Activated naive CD4-positive, alpha-beta T cell treated with anti-CD3 and anti-CD28 coated beads, Interleukin-2, amount 10 ng/mL, durations not matched to agents 7 days and 5 days (primary cell): ENCODE results near the gene ZNF554.
A peak's percentile ranks its signal among the peaks of the same experiment; 100 is the strongest.

Experiments used
- CTCF ChIA-PET: fragments of 350-600 bp; sonication (Branson Sonifier 250); formaldehyde crosslinking; loops from one replicate; lab custom pipeline; 2021; ENCODE audit warnings: antibody characterized with exemption; lab: Charles Lee
- DNase-seq: peaks from one replicate; pipeline ENCODE4 v3.0.0-alpha.2; 2020
- H3K27ac Mint-ChIP-seq: one replicate; pipeline ENCODE4 v1.8.0; 2021; ENCODE audit warnings: mild to moderate bottlenecking, moderate library complexity, mixed read lengths
- H3K27me3 Mint-ChIP-seq: one replicate; pipeline ENCODE4 v1.8.0; 2021; ENCODE audit warnings: mild to moderate bottlenecking, mixed read lengths
- H3K36me3 Mint-ChIP-seq: one replicate; pipeline ENCODE4 v1.8.0; 2021; ENCODE audit warnings: mixed read lengths
- H3K4me1 Mint-ChIP-seq: one replicate; pipeline ENCODE4 v1.8.0; 2021; ENCODE audit warnings: mixed read lengths
- H3K4me3 Mint-ChIP-seq: one replicate; pipeline ENCODE4 v1.8.0; 2021; ENCODE audit warnings: mild to moderate bottlenecking, moderate library complexity, mixed read lengths
- H3K9me3 Mint-ChIP-seq: one replicate; pipeline ENCODE4 v1.8.0; 2021; ENCODE audit warnings: mixed read lengths

The ZNF554 gene

DNA sequence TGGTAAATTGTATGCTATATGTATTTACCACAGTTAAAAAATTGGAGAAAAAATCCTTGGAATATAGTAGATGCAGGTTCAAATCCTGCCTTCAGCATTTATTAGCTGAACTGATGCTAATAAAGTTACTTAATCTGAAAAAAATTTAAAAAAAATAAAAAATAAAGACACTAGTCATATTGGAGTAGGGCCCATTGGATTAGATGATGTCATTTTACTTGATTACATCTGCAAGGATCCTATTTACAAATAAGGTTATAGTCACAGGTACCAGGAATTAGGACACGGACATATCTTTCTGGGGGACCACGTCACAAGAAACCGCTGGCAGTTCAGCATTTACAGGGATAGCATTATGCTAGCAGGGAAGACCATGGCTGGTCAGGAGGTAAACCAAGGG lies 27.8 kb downstream of the ZNF554 start:
- H3K4me1 Mint-ChIP-seq = peaks cover 18% of the 10 kb centered on the region
- peaks cover 45% of the 10 kb centered on the region for H3K9me3 Mint-ChIP-seq
- H3K4me3 Mint-ChIP-seq = no peak overlapping the region
- DNase-seq = no peak
- peaks cover under 1% of the 10 kb centered on the region for H3K27me3 Mint-ChIP-seq
- H3K36me3 Mint-ChIP-seq = peaks cover 44% of the 10 kb centered on the region
- CTCF ChIA-PET = no interaction called here
- H3K27ac Mint-ChIP-seq = no peak overlapping the region

DNA sequence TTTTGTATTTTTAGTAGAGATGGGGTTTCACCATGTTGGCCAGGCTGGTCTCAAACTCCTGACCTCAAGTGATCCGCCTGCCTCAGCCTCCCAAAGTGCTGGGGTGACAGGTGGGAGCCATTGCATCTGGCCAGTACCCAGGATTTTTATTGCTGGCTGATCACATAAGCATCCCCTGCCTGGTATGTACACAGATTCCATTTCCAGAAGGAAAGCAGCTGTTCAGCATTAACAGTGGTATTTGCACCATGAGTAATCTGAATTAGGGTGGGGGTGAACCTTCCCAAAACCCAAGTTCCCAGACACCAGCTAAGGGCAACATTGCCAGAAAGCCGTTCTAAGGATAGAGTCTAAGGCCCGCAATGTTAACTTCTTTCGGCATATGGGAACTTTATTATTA lies 28.9 kb downstream of the ZNF554 start:
- no peaks in the 10 kb centered on the region for H3K27me3 Mint-ChIP-seq
- H3K4me1 Mint-ChIP-seq = peaks cover 12% of the 10 kb centered on the region
- no peak for DNase-seq
- H3K27ac Mint-ChIP-seq = no peak overlapping the region
- no peak overlapping the region for H3K4me3 Mint-ChIP-seq
- CTCF ChIA-PET = no interaction called here
- peaks cover 56% of the 10 kb centered on the region for H3K9me3 Mint-ChIP-seq
- H3K36me3 Mint-ChIP-seq = peaks cover 55% of the 10 kb centered on the region

DNA sequence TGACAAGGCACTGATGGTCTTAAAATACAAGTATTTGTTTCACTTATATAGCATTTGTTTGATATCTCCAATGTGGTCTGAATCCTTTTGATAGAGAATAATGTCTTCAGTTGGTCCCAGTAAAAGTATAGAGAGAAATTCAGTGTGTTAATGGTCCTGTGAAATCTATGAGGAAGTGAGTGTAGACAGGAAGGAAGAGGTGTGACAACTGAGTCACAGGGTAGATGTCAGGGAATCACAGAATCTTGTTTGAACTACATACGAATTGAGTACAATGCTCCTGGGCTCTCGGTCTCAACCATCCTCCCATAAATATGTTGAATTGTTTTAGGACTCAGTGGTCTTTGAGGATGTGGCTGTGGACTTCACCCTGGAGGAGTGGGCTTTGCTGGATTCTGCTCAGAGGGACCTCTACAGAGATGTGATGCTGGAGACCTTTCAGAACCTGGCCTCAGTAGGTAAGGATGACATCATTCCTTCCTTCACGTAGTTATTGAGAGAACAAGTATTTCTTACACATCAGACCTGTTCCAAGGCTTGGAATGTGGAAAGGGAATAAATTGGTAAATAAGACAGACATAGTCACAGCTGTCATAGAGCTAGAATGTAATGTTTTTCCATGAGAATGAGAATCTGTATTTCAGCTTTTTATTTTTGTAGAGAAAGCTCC lies 30.7 kb downstream of the ZNF554 start:
- Mint-ChIP-seq H3K9me3 (peaks cover 67% of the 10 kb centered on the region), H3K4me1 (peaks cover 12% of the 10 kb centered on the region), H3K36me3 (peaks cover 66% of the 10 kb centered on the region), H3K27me3 (no peaks in the 10 kb centered on the region), H3K27ac (no peak overlapping the region), H3K4me3 (no peak overlapping the region)
- CTCF ChIA-PET = no interaction called here
- DNase-seq = no peak

DNA sequence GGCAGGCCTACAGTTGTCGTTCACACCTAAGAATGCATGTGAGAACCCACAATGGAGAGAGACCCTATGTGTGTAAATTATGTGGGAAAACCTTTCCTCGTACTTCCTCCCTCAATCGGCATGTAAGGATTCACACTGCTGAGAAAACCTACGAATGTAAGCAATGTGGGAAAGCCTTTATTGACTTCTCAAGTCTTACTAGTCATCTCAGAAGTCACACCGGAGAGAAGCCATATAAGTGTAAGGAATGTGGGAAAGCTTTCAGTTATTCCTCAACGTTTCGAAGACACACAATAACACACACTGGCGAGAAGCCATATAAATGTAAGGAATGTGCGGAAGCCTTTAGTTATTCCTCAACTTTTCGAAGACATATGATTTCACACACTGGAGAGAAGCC lies 32.9 kb downstream of the ZNF554 start:
- Mint-ChIP-seq H3K4me1 (peaks cover 25% of the 10 kb centered on the region), H3K27me3 (no peaks in the 10 kb centered on the region), H3K27ac (no peak overlapping the region), H3K36me3 (peaks cover 58% of the 10 kb centered on the region), H3K4me3 (no peak overlapping the region), H3K9me3 (peaks cover 65% of the 10 kb centered on the region)
- CTCF ChIA-PET = no interaction called here
- no peak for DNase-seq

DNA sequence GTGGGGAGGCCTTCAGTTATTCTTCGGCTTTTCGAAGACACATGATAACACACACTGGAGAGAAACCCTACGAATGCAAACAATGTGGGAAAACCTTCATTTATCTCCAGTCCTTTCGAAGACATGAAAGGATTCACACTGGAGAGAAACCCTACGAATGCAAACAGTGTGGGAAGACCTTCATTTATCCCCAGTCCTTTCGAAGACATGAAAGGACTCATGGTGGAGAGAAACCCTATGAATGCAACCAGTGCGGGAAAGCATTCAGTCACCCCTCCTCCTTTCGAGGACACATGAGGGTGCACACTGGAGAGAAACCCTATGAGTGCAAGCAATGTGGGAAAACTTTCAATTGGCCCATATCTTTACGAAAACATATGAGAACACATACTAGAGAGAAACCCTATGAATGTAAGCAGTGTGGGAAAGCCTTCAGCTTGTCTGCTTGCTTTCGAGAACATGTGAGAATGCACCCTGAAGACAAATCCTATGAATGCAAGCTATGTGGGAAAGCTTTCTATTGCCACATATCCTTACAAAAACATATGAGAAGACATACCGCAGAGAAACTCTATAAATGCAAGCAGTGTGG lies 33.4 kb downstream of the ZNF554 start:
- Mint-ChIP-seq H3K9me3 (peaks cover 67% of the 10 kb centered on the region), H3K27ac (no peak overlapping the region), H3K36me3 (peaks cover 58% of the 10 kb centered on the region), H3K4me3 (no peak overlapping the region), H3K4me1 (peaks cover 25% of the 10 kb centered on the region), H3K27me3 (no peaks in the 10 kb centered on the region)
- no peak for DNase-seq
- CTCF ChIA-PET = no interaction called here

DNA sequence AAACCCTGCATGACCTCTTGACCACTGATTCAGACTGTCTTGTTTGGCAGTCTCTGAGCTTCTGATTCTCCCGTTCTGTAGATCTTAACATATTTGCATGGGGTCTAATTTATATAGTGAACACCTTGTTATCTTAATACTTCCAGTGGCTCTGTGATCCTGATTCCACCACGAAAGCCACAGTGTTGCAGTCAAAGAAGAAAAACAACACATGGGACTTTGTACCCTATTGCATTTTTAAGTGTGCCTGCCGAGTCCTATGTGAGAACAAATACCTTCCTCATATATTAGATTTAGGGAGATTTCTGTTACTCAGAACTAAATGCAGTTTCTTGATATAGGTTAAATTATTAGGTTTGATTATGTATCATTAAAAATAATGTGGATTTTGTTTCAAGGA lies 35.2 kb downstream of the ZNF554 start:
- no peak overlapping the region for H3K27ac Mint-ChIP-seq
- H3K4me3 Mint-ChIP-seq = no peak overlapping the region
- peaks cover 75% of the 10 kb centered on the region for H3K9me3 Mint-ChIP-seq
- no peak for DNase-seq
- CTCF ChIA-PET = no interaction called here
- H3K36me3 Mint-ChIP-seq = peaks cover 59% of the 10 kb centered on the region
- peaks cover 21% of the 10 kb centered on the region for H3K4me1 Mint-ChIP-seq
- no peaks in the 10 kb centered on the region for H3K27me3 Mint-ChIP-seq

DNA sequence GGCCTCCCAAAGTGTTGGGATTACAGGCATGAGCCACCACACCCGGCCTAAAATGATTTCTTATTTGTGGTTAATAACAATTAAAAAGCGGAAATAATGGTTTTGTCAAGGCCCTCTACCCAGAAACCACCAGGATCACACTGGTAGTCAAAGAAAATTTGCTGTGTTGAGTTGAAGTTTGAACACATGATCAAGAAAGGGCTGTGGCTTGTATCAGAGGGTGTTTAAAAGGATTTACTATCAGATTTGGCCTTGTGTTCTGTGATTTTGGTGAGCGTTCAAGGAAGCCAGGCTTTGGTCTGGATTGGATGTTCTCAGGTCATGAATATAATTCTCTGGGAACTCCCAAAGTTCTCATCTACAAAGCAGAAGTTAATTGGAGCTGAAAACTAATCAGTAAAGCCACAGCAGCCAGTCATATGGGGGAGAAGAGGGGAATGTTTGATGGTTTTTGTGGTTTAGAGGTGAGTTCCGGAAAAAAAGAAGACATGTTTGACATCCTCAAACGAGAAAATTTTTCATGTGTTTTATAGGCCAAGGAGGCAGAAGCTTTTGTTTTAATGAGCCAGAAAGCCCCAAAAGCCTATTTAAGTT lies 36.9 kb downstream of the ZNF554 start:
- CTCF ChIA-PET = no interaction called here
- DNase-seq = no peak
- Mint-ChIP-seq H3K4me1 (peaks cover 13% of the 10 kb centered on the region), H3K27me3 (no peaks in the 10 kb centered on the region), H3K4me3 (no peak overlapping the region), H3K36me3 (peaks cover 43% of the 10 kb centered on the region), H3K27ac (peak overlapping the region; percentile 84), H3K9me3 (peaks cover 64% of the 10 kb centered on the region)

DNA sequence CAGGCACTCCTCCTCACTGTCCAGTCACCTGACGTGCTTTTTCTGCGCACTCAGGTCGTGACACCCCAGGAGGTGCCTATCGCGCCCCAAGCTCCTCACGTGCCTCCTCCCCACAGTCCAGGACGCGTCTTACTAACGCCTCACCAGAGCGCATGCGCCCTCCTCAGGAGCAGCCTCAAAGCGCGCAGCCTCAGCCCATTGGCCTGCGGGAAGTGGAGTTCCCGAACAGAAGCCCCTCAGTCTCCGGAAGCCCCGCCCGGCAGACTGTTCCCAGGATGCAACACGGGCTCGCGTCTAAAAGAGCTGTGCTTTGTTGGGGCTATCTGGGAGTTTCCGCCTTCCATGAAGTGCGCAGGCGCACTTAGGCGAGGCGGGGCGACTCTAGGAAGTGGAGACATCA lies 39.2 kb downstream of the ZNF554 start:
- no peak overlapping the region for H3K4me3 Mint-ChIP-seq
- peaks cover 23% of the 10 kb centered on the region for H3K36me3 Mint-ChIP-seq
- no peak for DNase-seq
- H3K27ac Mint-ChIP-seq = no peak overlapping the region
- H3K9me3 Mint-ChIP-seq = peaks cover 49% of the 10 kb centered on the region
- CTCF ChIA-PET = no interaction called here
- peaks cover 13% of the 10 kb centered on the region for H3K4me1 Mint-ChIP-seq
- no peaks in the 10 kb centered on the region for H3K27me3 Mint-ChIP-seq

DNA sequence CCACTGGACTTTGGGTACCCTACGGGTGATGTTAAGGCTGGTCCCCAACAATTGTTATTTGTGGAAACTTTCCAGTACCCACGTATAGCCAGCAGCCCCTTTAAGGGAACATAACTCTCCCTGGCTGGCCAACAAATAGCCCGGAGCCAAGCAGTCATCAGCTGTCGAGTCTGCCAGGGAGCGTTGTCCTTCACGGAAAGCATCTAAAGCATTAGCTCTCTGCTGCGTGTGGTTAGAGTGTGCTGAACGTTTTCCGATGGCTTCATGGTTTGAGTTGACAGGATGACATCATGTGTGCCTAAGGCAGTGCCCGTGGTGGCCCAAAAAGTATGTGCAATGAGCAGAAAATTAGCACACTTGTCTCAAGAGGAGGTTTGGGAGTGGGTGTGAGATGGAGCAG lies 44.1 kb downstream of the ZNF554 start:
- Mint-ChIP-seq H3K4me1 (no peaks in the 10 kb centered on the region), H3K4me3 (no peak overlapping the region), H3K9me3 (peaks cover 24% of the 10 kb centered on the region), H3K27me3 (no peaks in the 10 kb centered on the region), H3K36me3 (peaks cover 4% of the 10 kb centered on the region), H3K27ac (no peak overlapping the region)
- CTCF ChIA-PET = no interaction called here
- no peak for DNase-seq

DNA sequence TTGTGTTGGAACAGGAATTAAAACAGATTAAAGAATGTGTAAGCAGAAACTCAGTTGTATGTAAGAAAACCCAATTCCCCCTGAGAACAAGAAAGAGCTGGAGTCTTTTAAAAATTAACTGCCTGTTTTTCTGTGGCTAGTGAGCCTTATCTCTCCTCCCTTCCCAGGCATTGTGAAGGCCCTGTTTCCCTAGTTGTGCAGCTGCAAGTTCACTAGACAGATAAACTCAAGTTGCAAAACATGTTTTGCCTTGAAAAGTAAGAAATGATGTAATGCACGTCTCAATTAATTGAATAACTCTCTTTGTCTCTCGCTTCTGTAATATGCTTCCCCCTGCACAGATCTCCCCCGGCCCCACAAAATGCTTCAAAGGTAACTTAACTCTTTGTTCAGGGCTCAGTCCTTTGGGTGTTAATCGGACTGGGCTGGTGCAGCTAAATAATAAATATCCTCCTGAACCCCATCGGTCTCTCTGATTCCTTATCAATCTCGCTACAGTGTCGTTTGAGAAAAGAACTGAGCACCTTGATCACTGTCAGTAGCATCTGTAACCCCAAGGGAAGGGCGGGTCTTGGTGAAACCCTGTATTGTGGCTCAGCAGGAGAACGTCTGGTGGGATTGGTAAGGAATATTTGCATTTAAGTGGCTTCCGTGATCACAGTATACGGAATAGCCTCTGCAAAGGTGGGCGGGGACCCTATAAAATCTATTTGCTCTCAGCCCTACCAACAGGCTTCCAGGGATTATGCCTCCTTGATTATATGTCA lies 45.8 kb downstream of the ZNF554 start:
- H3K9me3 Mint-ChIP-seq = peaks cover 15% of the 10 kb centered on the region
- CTCF ChIA-PET = no interaction called here

DNA sequence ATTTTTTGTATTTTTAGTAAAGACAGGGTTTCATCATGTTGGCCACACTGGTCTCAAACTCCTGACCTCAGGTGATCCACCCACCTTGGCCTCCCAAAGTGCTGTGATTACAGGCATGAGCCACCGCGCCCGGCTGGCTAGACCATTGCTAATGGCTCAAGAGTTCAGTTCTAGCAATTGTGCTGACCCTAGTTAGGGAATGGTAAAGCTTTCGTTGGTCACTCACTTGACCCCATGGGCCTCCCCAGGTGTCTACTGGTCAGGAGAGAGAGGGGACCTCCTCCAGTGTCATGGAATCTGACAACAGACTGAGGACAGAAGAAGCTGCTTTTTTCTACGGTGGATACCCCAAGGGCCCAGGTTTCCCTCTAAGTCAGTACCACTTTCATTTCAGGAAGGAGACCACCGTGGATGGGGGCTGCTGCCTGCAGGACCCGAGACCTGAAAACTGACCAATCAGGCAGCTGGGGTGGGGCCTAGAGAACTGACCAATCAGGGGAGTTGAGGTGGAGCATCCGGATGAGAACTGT lies 46.9 kb downstream of the ZNF554 start:
- H3K4me1 Mint-ChIP-seq = no peaks in the 10 kb centered on the region
- CTCF ChIA-PET = no interaction called here
- H3K4me3 Mint-ChIP-seq = no peak overlapping the region
- H3K27me3 Mint-ChIP-seq = no peaks in the 10 kb centered on the region
- peaks cover 19% of the 10 kb centered on the region for H3K9me3 Mint-ChIP-seq
- H3K36me3 Mint-ChIP-seq = peaks cover 4% of the 10 kb centered on the region
- no peak overlapping the region for H3K27ac Mint-ChIP-seq
- no peak for DNase-seq

More for the DNA sequence above, 45.8 kb downstream of the ZNF554 start:
- H3K4me3 Mint-ChIP-seq = no peak overlapping the region
- H3K36me3 Mint-ChIP-seq = peaks cover 4% of the 10 kb centered on the region
- DNase-seq = no peak
- no peaks in the 10 kb centered on the region for H3K27me3 Mint-ChIP-seq
- no peaks in the 10 kb centered on the region for H3K4me1 Mint-ChIP-seq
- H3K27ac Mint-ChIP-seq = no peak overlapping the region

DNA sequence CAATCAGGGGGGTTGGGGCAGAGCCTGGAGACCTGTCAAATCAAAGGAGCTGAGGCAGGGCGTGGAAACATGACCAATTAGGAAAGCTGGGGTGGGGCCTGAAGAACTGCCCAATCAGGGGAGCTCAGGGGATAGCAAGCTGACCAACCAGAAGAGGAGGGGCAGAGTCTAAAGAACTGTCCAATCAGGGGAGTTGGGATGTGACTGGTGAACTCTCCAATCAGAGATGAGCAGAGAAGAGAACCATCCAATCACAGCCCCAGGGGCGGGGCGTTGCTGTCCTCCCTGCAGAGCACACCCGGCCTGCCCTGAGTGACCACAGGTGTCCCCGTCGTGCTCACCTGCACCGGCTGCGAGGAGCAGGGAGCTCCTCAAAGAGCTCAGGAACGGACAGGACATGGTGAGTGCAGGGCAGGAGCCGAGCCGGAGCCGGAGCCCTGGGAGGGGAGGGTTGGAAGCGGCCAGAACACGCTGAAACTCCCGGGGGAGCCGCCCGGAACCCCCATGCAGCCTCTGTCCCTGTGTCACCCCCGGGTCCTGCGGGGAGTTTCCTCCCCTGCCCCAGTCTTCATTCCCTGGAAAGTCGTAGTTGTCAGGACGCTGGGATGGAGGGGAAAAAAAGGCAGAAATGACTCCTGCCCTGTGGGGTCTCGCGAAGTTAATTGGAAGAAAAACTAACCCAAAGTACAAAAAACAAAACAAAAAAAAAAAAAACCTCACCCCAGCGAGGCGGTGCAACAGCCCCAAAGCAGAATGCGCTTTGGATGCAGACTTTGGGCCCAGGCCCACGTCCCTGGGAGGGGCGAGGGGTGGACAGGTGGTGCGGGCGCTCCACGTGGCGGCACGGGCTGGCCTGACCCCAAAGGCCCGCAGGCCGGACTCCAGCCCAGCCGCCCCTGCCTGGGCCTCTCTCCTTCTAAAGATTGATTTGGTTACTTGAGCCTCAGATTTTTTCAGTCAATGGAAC lies 47.6 kb downstream of the ZNF554 start, which contains the start of gene ZNF556:
ZNF556 (plus strand) TSS at position 311 of the 967 bp plus-strand sequence; CDS start at position 398, 87 bp downstream.
- no peaks in the 10 kb centered on the region for H3K27me3 Mint-ChIP-seq
- CTCF ChIA-PET = no interaction called here
- peaks cover 20% of the 10 kb centered on the region for H3K9me3 Mint-ChIP-seq
- peaks cover 3% of the 10 kb centered on the region for H3K36me3 Mint-ChIP-seq
- no peak within 1 kb of the TSS for H3K27ac Mint-ChIP-seq
- no peaks in the 10 kb centered on the region for H3K4me1 Mint-ChIP-seq
- no peak for DNase-seq
- no peak within 1 kb of the TSS for H3K4me3 Mint-ChIP-seq

DNA sequence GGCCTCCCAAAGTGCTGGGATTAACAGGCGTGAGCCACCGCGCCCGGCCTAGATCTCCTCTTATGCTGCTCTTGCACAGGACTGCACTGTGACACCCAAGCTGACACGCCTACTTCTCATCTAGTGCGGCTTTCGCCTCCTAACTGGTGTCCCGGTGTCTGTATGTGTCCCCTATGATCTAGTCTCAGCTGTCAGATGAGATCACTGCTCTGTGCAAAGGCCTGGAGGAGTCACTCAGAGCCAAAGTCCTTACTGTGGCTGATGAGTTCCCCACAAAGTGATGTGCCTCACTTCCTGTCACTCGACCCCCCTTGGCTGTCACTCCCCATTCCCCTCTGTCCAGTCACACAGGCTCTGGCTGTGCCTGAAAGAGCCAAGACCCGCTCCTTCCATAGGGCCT lies 50.0 kb downstream of the ZNF554 start:
- CTCF ChIA-PET = interaction anchor here (0.7 to 1.6 kb wide), 2 partner anchors 18 to 221 kb away, joined by 3 to 6 read pairs; no protein-coding TSS in a partner anchor
- H3K4me1 Mint-ChIP-seq = no peaks in the 10 kb centered on the region
- no peak for DNase-seq
- H3K9me3 Mint-ChIP-seq = peaks cover 13% of the 10 kb centered on the region
- H3K27ac Mint-ChIP-seq = no peak overlapping the region
- peaks cover 1% of the 10 kb centered on the region for H3K36me3 Mint-ChIP-seq
- H3K27me3 Mint-ChIP-seq = no peaks in the 10 kb centered on the region
- no peak overlapping the region for H3K4me3 Mint-ChIP-seq
